ENCODE measurements around the gene METAP1D. TPM values are rescaled to one million over a fixed set of nuclear protein-coding genes. Genes with fewer than 3 reads are reported as not detected.

METAP1D gene
- total RNA-seq, 1 donor from 2014 or later: 4.6 TPM

DNA sequence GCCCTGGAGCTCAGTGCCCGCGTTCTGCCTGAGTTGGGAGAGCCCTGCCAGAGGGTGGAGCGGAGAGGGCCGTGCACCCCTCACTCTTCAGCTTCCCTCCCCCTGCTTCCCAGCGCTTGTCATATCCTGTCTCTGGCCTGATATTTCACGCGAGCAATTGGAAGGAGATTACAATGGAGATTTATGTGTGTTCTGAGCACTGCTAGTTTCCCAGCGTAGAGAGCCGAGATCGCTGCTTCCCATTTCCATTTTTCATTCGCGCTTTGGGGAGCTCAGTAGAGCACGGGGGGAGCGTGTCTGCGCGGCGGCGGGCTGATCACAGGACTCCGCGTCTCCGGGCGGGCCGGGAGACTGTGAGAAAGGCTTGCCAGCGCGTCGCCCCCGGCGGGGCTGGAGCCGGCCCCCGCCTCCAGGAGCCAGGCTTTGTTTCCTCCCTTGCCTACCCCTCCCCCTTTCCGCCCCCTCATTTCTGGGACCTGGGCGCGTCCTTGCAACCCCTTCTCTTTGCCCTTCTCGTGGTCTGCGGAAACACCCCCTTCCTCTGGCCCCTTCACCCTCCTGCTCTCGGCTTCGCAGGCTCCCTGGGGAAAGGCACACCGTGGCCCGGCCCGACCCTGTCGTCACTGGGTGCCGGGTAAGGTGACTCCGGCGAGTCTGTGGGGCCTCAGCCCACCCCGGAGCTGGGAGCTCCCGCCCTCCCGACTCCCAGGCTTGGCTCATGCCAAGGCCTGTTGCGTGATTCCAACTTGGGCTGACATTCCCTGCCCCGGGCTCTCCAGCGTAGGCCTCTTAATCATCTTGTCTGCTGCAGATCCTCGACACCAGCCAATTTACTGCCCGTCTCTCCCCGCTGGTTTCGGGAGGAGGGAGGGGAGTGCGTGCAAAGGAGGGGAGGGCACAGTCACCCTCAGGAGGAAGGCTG lies 97.1 kb downstream of the METAP1D start:
- Mint-ChIP-seq H3K9me3 (ENCODE audit: low read depth) (no peaks in the 10 kb centered on the region), H3K27me3 (ENCODE audit: low read depth) (no peaks in the 10 kb centered on the region), H3K4me3 (ENCODE audit: unreplicated experiment) (peak overlapping the region; percentile 81), H3K4me1 (ENCODE audit: low read depth) (peaks cover 75% of the 10 kb centered on the region), H3K27ac (ENCODE audit: unreplicated experiment) (peak overlapping the region; percentile 100), H3K36me3 (ENCODE audit: low read depth) (peaks cover 7% of the 10 kb centered on the region)
- TF ChIP-seq, protein P1, sequence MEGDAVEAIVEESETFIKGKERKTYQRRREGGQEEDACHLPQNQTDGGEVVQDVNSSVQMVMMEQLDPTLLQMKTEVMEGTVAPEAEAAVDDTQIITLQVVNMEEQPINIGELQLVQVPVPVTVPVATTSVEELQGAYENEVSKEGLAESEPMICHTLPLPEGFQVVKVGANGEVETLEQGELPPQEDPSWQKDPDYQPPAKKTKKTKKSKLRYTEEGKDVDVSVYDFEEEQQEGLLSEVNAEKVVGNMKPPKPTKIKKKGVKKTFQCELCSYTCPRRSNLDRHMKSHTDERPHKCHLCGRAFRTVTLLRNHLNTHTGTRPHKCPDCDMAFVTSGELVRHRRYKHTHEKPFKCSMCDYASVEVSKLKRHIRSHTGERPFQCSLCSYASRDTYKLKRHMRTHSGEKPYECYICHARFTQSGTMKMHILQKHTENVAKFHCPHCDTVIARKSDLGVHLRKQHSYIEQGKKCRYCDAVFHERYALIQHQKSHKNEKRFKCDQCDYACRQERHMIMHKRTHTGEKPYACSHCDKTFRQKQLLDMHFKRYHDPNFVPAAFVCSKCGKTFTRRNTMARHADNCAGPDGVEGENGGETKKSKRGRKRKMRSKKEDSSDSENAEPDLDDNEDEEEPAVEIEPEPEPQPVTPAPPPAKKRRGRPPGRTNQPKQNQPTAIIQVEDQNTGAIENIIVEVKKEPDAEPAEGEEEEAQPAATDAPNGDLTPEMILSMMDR (IDR thresholded peaks at IDR 0.05): no peak
- DNase-seq (ENCODE audit: low spot score): no peak

DNA sequence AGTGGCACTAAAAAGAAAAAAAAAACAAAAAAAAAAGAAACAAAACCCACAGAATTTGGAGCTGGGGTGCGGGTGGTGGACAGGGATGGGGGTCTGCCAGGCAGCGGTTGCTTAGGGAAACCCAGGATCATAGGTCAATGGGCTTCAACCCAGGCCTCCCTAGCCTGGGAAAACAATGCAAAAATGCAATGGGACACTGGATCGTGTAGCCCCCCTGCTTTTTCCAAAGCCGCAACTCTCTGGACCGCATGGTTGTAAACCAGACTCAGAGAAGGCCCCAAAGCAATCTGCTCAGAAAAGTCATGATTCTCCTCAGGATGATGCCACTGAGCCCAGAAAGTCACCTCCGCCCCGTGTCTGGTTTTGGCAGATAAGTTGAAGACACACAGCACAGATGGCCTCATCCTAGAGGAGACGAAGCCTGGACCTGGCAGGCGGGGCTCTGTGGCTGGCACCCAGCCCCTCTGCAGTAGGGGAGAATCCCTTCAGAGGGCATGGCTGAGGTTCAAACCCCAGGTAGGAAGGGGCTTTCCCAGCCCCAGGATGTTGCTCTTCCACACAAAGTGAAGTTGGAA lies 97.9 kb downstream of the METAP1D start:
- H3K27ac Mint-ChIP-seq (ENCODE audit: unreplicated experiment): peak overlapping the region; percentile 100
- peaks cover 7% of the 10 kb centered on the region for H3K36me3 Mint-ChIP-seq (ENCODE audit: low read depth)
- H3K27me3 Mint-ChIP-seq (ENCODE audit: low read depth): no peaks in the 10 kb centered on the region
- no peaks in the 10 kb centered on the region for H3K9me3 Mint-ChIP-seq (ENCODE audit: low read depth)
- no peak for DNase-seq (ENCODE audit: low spot score)
- TF ChIP-seq, protein P1 (IDR thresholded peaks at IDR 0.05): no peak
- H3K4me1 Mint-ChIP-seq (ENCODE audit: low read depth): peaks cover 67% of the 10 kb centered on the region
- H3K4me3 Mint-ChIP-seq (ENCODE audit: unreplicated experiment): peak overlapping the region; percentile 81

DNA sequence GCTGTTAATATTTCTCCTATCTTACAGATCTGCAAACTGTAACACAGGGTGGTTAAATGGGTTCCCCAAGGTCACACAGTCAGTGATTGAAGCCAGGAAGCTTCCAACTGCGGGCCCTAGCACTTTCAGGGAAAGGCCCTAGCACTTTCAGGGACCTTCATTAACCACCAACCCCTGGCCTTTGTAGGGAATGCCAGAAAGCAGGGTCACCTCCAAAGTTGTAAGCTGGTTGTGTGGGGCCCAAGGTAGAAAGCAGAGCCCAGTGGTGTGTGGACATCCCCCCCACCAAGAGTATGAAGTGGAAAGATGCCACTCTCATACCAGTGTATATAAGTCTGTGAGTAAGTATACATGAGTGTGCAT lies 98.5 kb downstream of the METAP1D start:
- Mint-ChIP-seq H3K27ac (ENCODE audit: unreplicated experiment) (peak overlapping the region; percentile 91), H3K4me3 (ENCODE audit: unreplicated experiment) (peak overlapping the region; percentile 51), H3K27me3 (ENCODE audit: low read depth) (no peaks in the 10 kb centered on the region), H3K36me3 (ENCODE audit: low read depth) (peaks cover 7% of the 10 kb centered on the region), H3K9me3 (ENCODE audit: low read depth) (no peaks in the 10 kb centered on the region), H3K4me1 (ENCODE audit: low read depth) (peaks cover 66% of the 10 kb centered on the region)
- TF ChIP-seq, protein P1 (IDR thresholded peaks at IDR 0.05): no peak
- DNase-seq (ENCODE audit: low spot score): no peak

DNA sequence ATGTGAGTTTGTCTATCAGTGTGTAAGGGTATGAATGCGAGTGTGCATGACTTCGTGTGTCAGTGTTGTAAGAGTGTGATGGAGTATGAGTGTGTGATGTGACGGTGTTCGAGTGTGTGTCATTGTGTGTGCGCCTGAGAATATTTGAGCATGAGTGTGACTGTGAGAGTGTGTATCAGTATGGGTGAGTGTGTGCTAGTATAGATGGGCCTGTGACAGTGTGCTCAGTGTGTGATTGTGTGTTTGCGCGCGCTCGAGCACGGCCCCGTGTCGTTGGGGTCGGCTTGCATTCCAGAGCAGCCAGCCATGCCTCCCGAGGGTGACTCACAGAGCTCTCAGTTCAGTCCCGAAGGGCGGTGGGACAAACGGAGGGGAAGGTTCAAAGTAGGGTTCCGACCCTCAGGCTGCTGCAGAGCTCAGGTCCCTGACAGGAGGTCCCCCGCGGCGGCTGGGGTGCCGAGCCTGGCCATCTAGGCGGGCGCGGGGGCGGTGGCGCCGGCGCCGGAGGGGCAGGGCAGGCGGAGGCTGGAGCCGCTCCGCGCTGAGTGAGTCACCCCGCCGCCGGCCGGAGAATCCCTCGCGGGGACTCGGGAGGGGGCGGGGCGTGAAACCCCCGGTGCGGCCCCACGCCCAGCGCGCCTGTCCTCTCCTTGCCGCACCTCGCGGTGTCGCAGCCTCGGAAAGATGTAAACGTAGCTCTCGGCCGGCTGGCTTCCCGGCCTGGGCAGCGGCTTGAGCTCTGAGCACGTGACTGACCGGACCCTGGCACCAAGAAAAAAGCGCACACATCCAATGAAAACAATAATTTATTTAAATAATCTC lies 99.1 kb downstream of the METAP1D start:
- TF ChIP-seq, protein P1 (IDR thresholded peaks at IDR 0.05): no peak
- H3K27me3 Mint-ChIP-seq (ENCODE audit: low read depth): no peaks in the 10 kb centered on the region
- DNase-seq (ENCODE audit: low spot score): no peak
- peak overlapping the region; percentile 91 for H3K4me3 Mint-ChIP-seq (ENCODE audit: unreplicated experiment)
- peak overlapping the region; percentile 93 for H3K27ac Mint-ChIP-seq (ENCODE audit: unreplicated experiment)
- no peaks in the 10 kb centered on the region for H3K9me3 Mint-ChIP-seq (ENCODE audit: low read depth)
- H3K4me1 Mint-ChIP-seq (ENCODE audit: low read depth): peaks cover 67% of the 10 kb centered on the region
- peaks cover 7% of the 10 kb centered on the region for H3K36me3 Mint-ChIP-seq (ENCODE audit: low read depth)
